HL-60 (cell line): Measurements from ENCODE around the gene NIN.

ENCODE experiments used
- POLR2AphosphoS5 ChIP-seq: IDR thresholded peaks from 2 replicates; pipeline ENCODE4 v1.6.1; 2012; ENCODE audit warnings: low read depth
- TF ChIP-seq, protein P1 (sequence below): IDR thresholded peaks from one replicate; pipeline ENCODE4 v1.5.1; 2011; ENCODE audit warnings: low read length, control low read depth, inconsistent platforms; ENCODE audit not compliant: insufficient read depth

- TF ChIP-seq, protein P1, sequence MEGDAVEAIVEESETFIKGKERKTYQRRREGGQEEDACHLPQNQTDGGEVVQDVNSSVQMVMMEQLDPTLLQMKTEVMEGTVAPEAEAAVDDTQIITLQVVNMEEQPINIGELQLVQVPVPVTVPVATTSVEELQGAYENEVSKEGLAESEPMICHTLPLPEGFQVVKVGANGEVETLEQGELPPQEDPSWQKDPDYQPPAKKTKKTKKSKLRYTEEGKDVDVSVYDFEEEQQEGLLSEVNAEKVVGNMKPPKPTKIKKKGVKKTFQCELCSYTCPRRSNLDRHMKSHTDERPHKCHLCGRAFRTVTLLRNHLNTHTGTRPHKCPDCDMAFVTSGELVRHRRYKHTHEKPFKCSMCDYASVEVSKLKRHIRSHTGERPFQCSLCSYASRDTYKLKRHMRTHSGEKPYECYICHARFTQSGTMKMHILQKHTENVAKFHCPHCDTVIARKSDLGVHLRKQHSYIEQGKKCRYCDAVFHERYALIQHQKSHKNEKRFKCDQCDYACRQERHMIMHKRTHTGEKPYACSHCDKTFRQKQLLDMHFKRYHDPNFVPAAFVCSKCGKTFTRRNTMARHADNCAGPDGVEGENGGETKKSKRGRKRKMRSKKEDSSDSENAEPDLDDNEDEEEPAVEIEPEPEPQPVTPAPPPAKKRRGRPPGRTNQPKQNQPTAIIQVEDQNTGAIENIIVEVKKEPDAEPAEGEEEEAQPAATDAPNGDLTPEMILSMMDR: no peak
- TF ChIP-seq POLR2AphosphoS5: no peak
Measured at GRCh38 chr14:50757702-50758101, 73.3 kb downstream of the NIN start.
